Lower leg skin (tissue), 4 donors: ENCODE measurements around the gene DHX38. TPM values are rescaled to one million over a fixed set of nuclear protein-coding genes. Genes with fewer than 3 reads are reported as not detected.
A peak's percentile ranks its signal among the peaks of the same experiment; 100 is the strongest.

ENCODE experiments used
- DNase-seq, 2 donors: peaks; one replicate each; pipeline ENCODE4 v3.0.0-alpha.2; 2019; ENCODE audit warnings: low spot score in 2 of 2
- H3K4me3 ChIP-seq: fragments of 200-600 bp; sonication (generic); 2 replicates; pipeline ENCODE4 v1.5.1; 2017; ENCODE audit warnings: mild to moderate bottlenecking, low read depth; ENCODE audit not compliant: poor library complexity, severe bottlenecking
- CTCF ChIP-seq, 3 donors: fragments of 450-650 bp; IDR thresholded peaks; one replicate each; pipeline ENCODE4 v1.5.1; 2016; ENCODE audit warnings: antibody characterized with exemption in 3 of 3, mild to moderate bottlenecking in 3 of 3, moderate library complexity in 2 of 3
- POLR2A ChIP-seq, 2 donors: fragments of 450-650 bp; IDR thresholded peaks; one replicate each; pipeline ENCODE4 v1.6.1; 2016 to 2017; ENCODE audit warnings: antibody characterized with exemption in 2 of 2, mild to moderate bottlenecking in 1 of 2, moderate library complexity in 1 of 2
- WGBS, 2 donors: methylation state at CpG; one replicate each; pipeline ENCODE4 v1.1.5; 2018; 5-methylcytosine and 5-hydroxymethylcytosine counted together
- intact Hi-C: fragments of 100-400 bp; cut with DNase I; formaldehyde crosslinking; loops from one replicate; pipeline ENCODE4 v1.15.0; 2023; ENCODE audit warnings: low total_unique reads
- total RNA-seq, 4 donors: library from RNA; depleted of rRNA; stranded (reverse); fragments of >200 nt; gene quantifications; one replicate each; pipeline ENCODE4 v1.1.0, GENCODE V29; 2016

The DHX38 gene
- total RNA-seq, 4 donors from 2014 or later = 47.1 to 93.4 (median 51.2) TPM

DNA sequence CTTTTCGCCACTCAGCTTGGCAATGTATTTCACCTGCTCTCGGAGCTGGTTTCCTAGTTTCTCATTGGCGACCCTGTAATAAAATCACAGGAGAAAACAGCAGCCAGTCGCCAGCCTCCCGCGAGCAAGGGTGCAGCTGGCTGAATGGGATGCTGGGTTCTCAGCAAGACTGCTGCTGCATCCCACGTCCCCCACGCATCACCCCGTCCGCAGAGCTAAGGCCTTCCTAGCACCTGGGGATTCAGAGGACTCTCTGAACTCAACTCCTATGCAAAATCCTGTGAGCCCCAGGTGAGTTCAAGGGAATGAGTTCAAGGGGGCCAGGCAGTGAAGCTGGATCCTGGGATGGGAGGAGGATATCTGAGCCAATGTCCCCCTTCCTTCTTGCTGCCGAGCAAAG lies 29.3 kb downstream of the DHX38 start:
- intact Hi-C loops = no loop called here

DNA sequence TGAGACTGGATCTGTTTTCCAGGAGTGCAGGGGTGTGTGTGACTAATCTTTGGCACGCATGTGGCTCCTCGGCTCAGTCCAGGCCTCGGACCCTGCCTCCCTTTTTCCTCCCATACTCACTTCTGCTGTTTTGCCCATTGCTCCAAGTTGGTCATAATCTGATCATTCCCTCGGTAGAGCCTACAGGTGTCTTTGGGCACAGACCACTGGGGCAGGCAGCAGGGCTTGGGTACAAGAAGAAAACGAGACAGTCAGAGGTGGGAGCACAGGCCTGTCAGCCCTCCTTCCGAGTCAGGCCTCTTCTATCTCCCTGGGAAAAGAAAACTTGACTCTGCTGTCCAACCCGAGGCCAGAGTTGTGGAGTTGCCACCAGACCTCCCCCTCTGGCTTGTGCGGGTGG lies 29.8 kb downstream of the DHX38 start:
- intact Hi-C loops = no loop called here
- no peak for DNase-seq
- TF ChIP-seq POLR2A (IDR thresholded peaks at IDR 0.05) = no peak
- TF ChIP-seq CTCF (IDR thresholded peaks at IDR 0.05) = no peak
- no peak overlapping the region for H3K4me3 ChIP-seq
- WGBS, 2 donors = 71 to 87% methylated on average over 8 of the region's 8 CpGs

More for the DNA sequence above, 29.3 kb downstream of the DHX38 start:
- WGBS, 2 donors = 90 to 91% methylated on average over 10 to 11 of the region's 11 CpGs
- DNase-seq = peak in 1 of 2 donors; percentile 61
- H3K4me3 ChIP-seq = no peak overlapping the region
- TF ChIP-seq CTCF (IDR thresholded peaks at IDR 0.05) (no peak), POLR2A (IDR thresholded peaks at IDR 0.05) (no peak)

DNA sequence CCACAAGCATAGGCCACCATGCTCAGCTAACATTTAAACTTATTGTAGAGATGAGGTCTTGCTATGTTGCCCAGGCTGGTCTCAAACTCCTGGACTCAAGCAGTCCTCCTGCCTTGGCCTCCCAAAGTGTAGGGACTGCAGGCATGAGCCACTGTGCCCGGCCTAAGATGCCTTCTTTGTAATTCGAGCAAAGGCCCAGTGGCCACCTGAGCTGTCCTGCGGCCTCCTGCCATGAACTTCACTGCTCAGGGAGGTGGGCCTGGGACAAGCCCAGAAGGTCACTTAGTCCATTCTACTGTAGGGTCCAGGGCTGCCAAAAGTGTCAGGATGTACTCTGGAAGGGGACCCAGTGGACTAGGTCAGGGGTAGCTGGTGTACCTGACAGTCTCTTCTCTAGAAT lies 30.5 kb downstream of the DHX38 start:
- no peak for TF ChIP-seq CTCF (IDR thresholded peaks at IDR 0.05)
- no peak for TF ChIP-seq POLR2A (IDR thresholded peaks at IDR 0.05)
- WGBS, 2 donors = 98 to 100% methylated on average over 2 to 3 of the region's 3 CpGs
- intact Hi-C loops = no loop called here
- H3K4me3 ChIP-seq = no peak overlapping the region
- DNase-seq = peak in 1 of 2 donors; percentile 69

GRCh38 chr16:72124761-72125634 lies 31.4 kb downstream of the DHX38 start:
- intact Hi-C loops = no loop called here
- 33 to 39% methylated on average over 13 of the region's 13 CpGs for WGBS, 2 donors
- H3K4me3 ChIP-seq = no peak overlapping the region
- TF ChIP-seq CTCF (IDR thresholded peaks at IDR 0.05) (peak in 1 of 3 donors; percentile 70), POLR2A (IDR thresholded peaks at IDR 0.05) (no peak)
- peak; percentile 56 to 93 for DNase-seq

DNA sequence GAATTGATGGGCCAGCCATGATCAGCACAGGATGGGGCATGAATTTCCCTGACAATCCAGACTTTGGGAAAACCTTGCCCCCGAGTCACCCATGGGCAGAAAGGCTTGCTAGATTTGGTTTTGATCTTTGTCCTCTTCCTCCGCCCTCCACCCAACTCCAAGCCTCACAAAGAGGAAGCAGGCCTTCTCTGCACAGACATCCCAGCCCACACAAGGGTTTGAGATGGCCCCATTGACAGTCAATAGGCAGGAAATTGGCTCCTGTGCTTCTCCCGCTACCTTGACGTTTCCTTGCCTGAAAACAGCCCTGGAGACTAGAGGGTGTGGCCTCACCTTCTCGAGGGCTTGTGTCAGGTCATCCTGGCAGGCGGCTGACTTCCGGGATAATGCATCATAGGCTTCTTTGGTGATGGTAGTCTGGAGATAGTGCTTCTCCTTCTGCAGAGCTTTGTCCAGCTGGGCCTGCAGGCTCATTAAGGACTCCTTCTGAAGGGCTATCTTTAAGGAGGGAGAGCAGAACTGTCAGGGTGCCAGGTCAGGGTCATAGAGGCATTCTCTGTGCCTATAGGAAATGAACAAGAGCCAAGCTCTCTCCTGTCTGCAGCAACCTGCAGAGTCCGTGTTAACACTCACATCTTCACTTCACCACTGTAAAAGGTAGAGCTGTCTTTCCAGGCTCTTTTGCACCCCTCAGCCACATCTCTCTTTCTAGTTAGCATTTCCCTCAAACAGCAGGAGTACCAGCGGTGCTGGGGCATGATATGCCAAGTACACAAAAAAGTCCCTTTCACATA lies 32.2 kb downstream of the DHX38 start:
- peak in 1 of 2 donors; percentile 68 for DNase-seq
- WGBS, 2 donors = 68 to 69% methylated on average over 9 of the region's 9 CpGs
- intact Hi-C loops = no loop called here
- TF ChIP-seq CTCF (IDR thresholded peaks at IDR 0.05) = no peak
- TF ChIP-seq POLR2A (IDR thresholded peaks at IDR 0.05) = no peak
- H3K4me3 ChIP-seq = no peak overlapping the region
